SK-N-SH (cell line): ENCODE results near the gene IL17A. TPM values are rescaled to one million over a fixed set of nuclear protein-coding genes. Genes with fewer than 3 reads are reported as not detected.

ENCODE experiments used
- CTCF ChIA-PET: fragments of 300-600, 350-600 bp; formaldehyde crosslinking; extraction: SDS; loops from one replicate; lab custom pipeline; 2021; lab: Yijun Ruan, JAX
- POLR2A ChIA-PET: fragments of 350-600 bp; sonication (Branson Sonifier 250); formaldehyde crosslinking; extraction: SDS; loops from one replicate; lab custom pipeline; 2020; ENCODE audit warnings: antibody characterized with exemption, inconsistent platforms; lab: Yijun Ruan, JAX
- DNase-seq: peaks from one replicate; pipeline ENCODE4 v3.0.0; 2012
- H2AFZ ChIP-seq: fragments of 200-600 bp; sonication (generic); 2 replicates; pipeline ENCODE4 v1.8.1; 2016; ENCODE audit warnings: antibody characterized with exemption, mild to moderate bottlenecking, low read depth
- H3F3A ChIP-seq: fragments of 200-600 bp; sonication (generic); replicated peaks from 2 replicates; pipeline ENCODE3; 2016; ENCODE audit warnings: antibody characterized with exemption, mild to moderate bottlenecking; ENCODE audit not compliant: insufficient read depth
- H3K27ac ChIP-seq, 2 experiments: fragments of 200-500 bp in 1 of 2; fragments of 200-600 bp in 1 of 2; sonication (Bioruptor generic) in 1 of 2; sonication (generic), shearing (Covaris generic) in 1 of 2; 2 replicates each; pipeline versions ENCODE4 v1.5.1 to v1.6.1; 2014 to 2016; ENCODE audit warnings: low read depth in 2 of 2, inconsistent platforms in 1 of 2, low read length in 1 of 2, mild to moderate bottlenecking in 1 of 2, mixed read lengths in 1 of 2
- H3K27me3 ChIP-seq: fragments of 200-600 bp; sonication (generic), shearing (Covaris generic); 2 replicates; pipeline ENCODE4 v1.6.1; 2016; ENCODE audit warnings: mixed run types; ENCODE audit not compliant: insufficient read depth
- H3K36me3 ChIP-seq, 2 experiments: fragments of 200-500 bp in 1 of 2; fragments of 200-600 bp in 1 of 2; sonication (Bioruptor generic) in 1 of 2; sonication (generic) in 1 of 2; replicated peaks in 1 of 2; 2 replicates each; pipeline versions ENCODE3 to v1.5.1; 2014 to 2016; ENCODE audit warnings: low read length in 1 of 2, mild to moderate bottlenecking in 1 of 2; ENCODE audit not compliant: insufficient read depth in 2 of 2, control insufficient read depth in 1 of 2
- H3K4me1 ChIP-seq, 2 experiments: fragments of 200-500 bp in 1 of 2; fragments of 200-600 bp in 1 of 2; sonication (Bioruptor generic) in 1 of 2; sonication (generic), shearing (Covaris generic) in 1 of 2; 2 replicates each; pipeline versions ENCODE4 v1.5.1 to v1.6.1; 2014 to 2016; ENCODE audit warnings: low read depth in 1 of 2, low read length in 1 of 2, mixed run types in 1 of 2; ENCODE audit not compliant: insufficient read depth in 2 of 2, control insufficient read depth in 1 of 2
- H3K4me2 ChIP-seq: fragments of 200-600 bp; sonication (generic), shearing (Covaris generic); 2 replicates; pipeline ENCODE4 v1.6.1; 2017; ENCODE audit warnings: mixed run types
- H3K4me3 ChIP-seq, 2 experiments: fragments of 200-500 bp in 1 of 2; fragments of 200-600 bp in 1 of 2; sonication (Bioruptor generic) in 1 of 2; sonication (generic), shearing (Covaris generic) in 1 of 2; 2 replicates each; pipeline versions ENCODE4 v1.5.1 to v1.8.1; 2014 to 2016; ENCODE audit warnings: low read depth in 2 of 2, inconsistent platforms in 1 of 2, low read length in 1 of 2, mild to moderate bottlenecking in 1 of 2, mixed read lengths in 1 of 2, moderate library complexity in 1 of 2
- H3K79me2 ChIP-seq: fragments of 200-600 bp; sonication (generic); 2 replicates; pipeline ENCODE4 v1.8.1; 2017; ENCODE audit warnings: mild to moderate bottlenecking; ENCODE audit not compliant: insufficient read depth
- H3K9ac ChIP-seq: fragments of 200-600 bp; sonication (generic); 2 replicates; pipeline ENCODE4 v1.6.1; 2017; ENCODE audit warnings: mixed run types
- H3K9me2 ChIP-seq: fragments of 200-600 bp; sonication (generic); 2 replicates; pipeline ENCODE4 v1.6.1; 2017; ENCODE audit warnings: mixed run types
- H3K9me3 ChIP-seq: fragments of 200-600 bp; sonication (generic); 2 replicates; pipeline ENCODE4 v1.6.1; 2017; ENCODE audit warnings: mixed run types, mild to moderate bottlenecking, moderate library complexity
- H4K20me1 ChIP-seq: fragments of 200-600 bp; sonication (generic); 2 replicates; pipeline ENCODE4 v1.6.1; 2017; ENCODE audit warnings: mild to moderate bottlenecking, mixed run types; ENCODE audit not compliant: insufficient read depth
- CHD2 ChIP-seq: fragments of 150-350 bp; IDR thresholded peaks from 2 replicates; pipeline ENCODE4 v1.6.1; 2018; ENCODE audit warnings: low read length; ENCODE audit not compliant: partially characterized antibody
- TEAD4 ChIP-seq: IDR thresholded peaks from 2 replicates; pipeline ENCODE4 v1.4.0; 2012; ENCODE audit warnings: mild to moderate bottlenecking, borderline replicate concordance; ENCODE audit not compliant: insufficient read depth
- WGBS: methylation state at CpG from one replicate; pipeline ENCODE4 v1.1.6; 2017; ENCODE audit warnings: low lambda C conversion rate; 5-methylcytosine and 5-hydroxymethylcytosine counted together
- polyA plus RNA-seq, 3 experiments: library from polyadenylated mRNA; depleted of rRNA; stranded (reverse); fragments of >200 nt; gene quantifications; 2 replicates each; pipeline ENCODE4 v1.2.3, GENCODE V29; 2012
- TF ChIP-seq, protein P1 (sequence below): fragments of 150-350 bp; IDR thresholded peaks from 2 replicates; pipeline ENCODE4 v1.6.1; 2016; ENCODE audit warnings: mild to moderate bottlenecking, low read depth, low read length
- TF ChIP-seq, protein P2 (sequence below): fragments of 200-600 bp; sonication (generic); IDR thresholded peaks from 2 replicates; pipeline ENCODE4 v1.6.1; 2017; ENCODE audit warnings: antibody characterized with exemption, mild to moderate bottlenecking, moderate library complexity

IL17A gene
- polyA plus RNA-seq, 1 of the 3 experiments (the other 2 are of a cell fraction), result not detected

DNA sequence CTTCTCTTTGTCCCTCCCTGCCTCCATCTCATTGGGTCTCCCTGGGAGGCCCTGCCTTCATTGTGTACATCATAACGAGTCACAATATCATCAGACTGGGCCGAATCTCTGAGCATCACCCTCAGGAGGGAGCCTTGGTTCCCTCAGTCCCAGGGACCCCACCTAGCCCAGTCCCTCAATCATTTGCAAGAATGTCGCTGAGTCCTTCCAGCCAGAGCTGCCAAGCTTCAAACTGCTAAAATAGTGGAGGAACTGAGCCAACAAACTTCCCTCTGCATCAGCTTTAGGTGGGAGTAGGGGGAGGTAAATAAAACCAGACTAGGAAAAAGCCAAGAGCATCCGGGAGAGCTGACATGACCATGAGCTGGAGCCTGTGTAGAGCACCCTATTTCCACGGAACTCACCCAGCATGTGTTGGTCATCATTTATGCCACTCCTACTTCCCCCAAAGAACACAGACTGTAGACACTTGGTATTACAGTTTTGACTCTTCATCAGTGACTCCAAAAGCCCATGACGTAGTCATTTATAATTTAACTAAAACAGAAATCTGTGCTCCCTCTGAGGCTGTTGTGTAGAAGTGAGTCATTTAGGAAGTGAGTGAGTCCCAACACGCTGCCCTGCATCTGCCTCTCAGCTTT is 28.8 kb upstream of the IL17A start:
- no peaks in the 10 kb centered on the region for H3F3A ChIP-seq
- ChIA-PET CTCF (interaction anchor here (0.8 to 1.7 kb wide), 3 partner anchors 75 to 108 kb away, joined by 3 to 4 read pairs (median 3); no protein-coding TSS in a partner anchor), POLR2A (no interaction called here)
- H3K9me3 ChIP-seq, result no peaks in the 10 kb centered on the region
- H3K79me2 ChIP-seq, result no peaks in the 10 kb centered on the region
- H3K9me2 ChIP-seq, result no peaks in the 10 kb centered on the region
- no peaks in the 10 kb centered on the region for H4K20me1 ChIP-seq
- H3K4me2 ChIP-seq, result 0 out of 2 replicates have a peak overlapping the region, but pooled peaks have one; percentile 11
- no peak overlapping the region for H3K9ac ChIP-seq
- no peaks in the 10 kb centered on the region for H3K27me3 ChIP-seq
- WGBS, result 16% methylated on average over 7 of the region's 7 CpGs
- H3K4me1 ChIP-seq, result no peaks in the 10 kb centered on the region
- H2AFZ ChIP-seq, result no peak overlapping the region
- H3K36me3 ChIP-seq, result no peaks in the 10 kb centered on the region
- no peak overlapping the region for H3K4me3 ChIP-seq
- DNase-seq, result no peak
- TF ChIP-seq, protein P1, sequence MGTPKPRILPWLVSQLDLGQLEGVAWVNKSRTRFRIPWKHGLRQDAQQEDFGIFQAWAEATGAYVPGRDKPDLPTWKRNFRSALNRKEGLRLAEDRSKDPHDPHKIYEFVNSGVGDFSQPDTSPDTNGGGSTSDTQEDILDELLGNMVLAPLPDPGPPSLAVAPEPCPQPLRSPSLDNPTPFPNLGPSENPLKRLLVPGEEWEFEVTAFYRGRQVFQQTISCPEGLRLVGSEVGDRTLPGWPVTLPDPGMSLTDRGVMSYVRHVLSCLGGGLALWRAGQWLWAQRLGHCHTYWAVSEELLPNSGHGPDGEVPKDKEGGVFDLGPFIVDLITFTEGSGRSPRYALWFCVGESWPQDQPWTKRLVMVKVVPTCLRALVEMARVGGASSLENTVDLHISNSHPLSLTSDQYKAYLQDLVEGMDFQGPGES, result no peak
- no peak for TF ChIP-seq CHD2
- H3K27ac ChIP-seq, result no peak overlapping the region

DNA sequence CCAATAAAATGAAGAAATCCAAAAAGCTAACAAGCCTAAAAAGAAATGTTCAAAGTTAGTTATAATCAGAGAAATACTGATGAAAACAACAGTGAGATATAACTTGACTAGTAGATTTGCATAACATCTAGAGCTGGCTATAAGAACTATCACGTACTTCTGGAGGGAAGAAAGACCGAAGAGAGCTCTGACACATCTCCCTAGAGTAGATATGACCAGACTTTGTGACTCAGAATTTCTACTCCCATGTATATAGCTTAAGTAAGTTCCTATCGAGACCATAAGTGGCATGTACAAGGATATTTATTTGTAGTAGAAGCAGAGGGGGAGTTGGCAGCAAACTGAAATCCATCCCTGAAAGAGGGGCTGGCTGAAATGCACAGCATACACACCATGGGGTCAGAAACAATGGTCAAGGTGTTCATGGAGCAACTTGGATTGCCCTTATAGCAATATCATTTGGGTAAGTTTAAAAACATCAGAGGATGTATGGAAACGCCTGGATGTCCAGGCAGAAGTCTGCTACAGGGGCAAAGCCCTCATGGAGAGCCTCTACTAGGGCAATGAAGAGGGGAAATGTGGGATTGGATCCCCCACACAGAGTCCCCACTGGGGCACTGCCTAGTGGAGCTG is 25.6 kb upstream of the IL17A start:
- ChIA-PET CTCF (interaction anchor here (1.4 to 1.5 kb wide), 2 partner anchors 12 to 74 kb away, joined by 4 read pairs; no protein-coding TSS in a partner anchor), POLR2A (no interaction called here)
- H3K79me2 ChIP-seq, result no peaks in the 10 kb centered on the region
- H4K20me1 ChIP-seq, result no peaks in the 10 kb centered on the region
- H2AFZ ChIP-seq, result no peak overlapping the region
- no peaks in the 10 kb centered on the region for H3K27me3 ChIP-seq
- H3K36me3 ChIP-seq, result no peaks in the 10 kb centered on the region
- 4% methylated on average over 4 of the region's 4 CpGs for WGBS
- no peak overlapping the region for H3K4me3 ChIP-seq
- H3K9ac ChIP-seq, result no peak overlapping the region
- no peaks in the 10 kb centered on the region; a peak in 1 of 4 replicates for H3K4me1 ChIP-seq
- H3K9me3 ChIP-seq, result no peaks in the 10 kb centered on the region
- H3K9me2 ChIP-seq, result no peaks in the 10 kb centered on the region
- no peak overlapping the region for H3K4me2 ChIP-seq
- no peak for TF ChIP-seq TEAD4
- TF ChIP-seq, protein P2, sequence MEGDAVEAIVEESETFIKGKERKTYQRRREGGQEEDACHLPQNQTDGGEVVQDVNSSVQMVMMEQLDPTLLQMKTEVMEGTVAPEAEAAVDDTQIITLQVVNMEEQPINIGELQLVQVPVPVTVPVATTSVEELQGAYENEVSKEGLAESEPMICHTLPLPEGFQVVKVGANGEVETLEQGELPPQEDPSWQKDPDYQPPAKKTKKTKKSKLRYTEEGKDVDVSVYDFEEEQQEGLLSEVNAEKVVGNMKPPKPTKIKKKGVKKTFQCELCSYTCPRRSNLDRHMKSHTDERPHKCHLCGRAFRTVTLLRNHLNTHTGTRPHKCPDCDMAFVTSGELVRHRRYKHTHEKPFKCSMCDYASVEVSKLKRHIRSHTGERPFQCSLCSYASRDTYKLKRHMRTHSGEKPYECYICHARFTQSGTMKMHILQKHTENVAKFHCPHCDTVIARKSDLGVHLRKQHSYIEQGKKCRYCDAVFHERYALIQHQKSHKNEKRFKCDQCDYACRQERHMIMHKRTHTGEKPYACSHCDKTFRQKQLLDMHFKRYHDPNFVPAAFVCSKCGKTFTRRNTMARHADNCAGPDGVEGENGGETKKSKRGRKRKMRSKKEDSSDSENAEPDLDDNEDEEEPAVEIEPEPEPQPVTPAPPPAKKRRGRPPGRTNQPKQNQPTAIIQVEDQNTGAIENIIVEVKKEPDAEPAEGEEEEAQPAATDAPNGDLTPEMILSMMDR, result no peak
- TF ChIP-seq, all 33 proteins: peak for 0
- Histone ChIP-seq H3K27ac (no peak overlapping the region), H3F3A (no peaks in the 10 kb centered on the region)
- DNase-seq, result no peak
